MM.1S (cell line): ENCODE measurements around the gene ADGRL3.
"Not testable (repeated sequence)": the region's sequence is repeated elsewhere in the genome, so short reads cannot be mapped to it uniquely, and the experiment has no call there.

Experiments used
- DNase-seq: peaks from one replicate; pipeline ENCODE4 v3.0.0-alpha.2; 2015
- H2AFZ ChIP-seq: fragments of 300-600 bp; sonication (generic); 2 replicates; pipeline ENCODE4 v1.6.0; 2016; ENCODE audit warnings: antibody characterized with exemption, low read length
- H3F3A ChIP-seq: fragments of 300-600 bp; sonication (generic); 2 replicates; pipeline ENCODE4 v1.6.1; 2016; ENCODE audit warnings: mild to moderate bottlenecking, antibody characterized with exemption, low read length, moderate library complexity, mixed read lengths; ENCODE audit not compliant: insufficient read depth
- H3K27ac ChIP-seq: fragments of 300-600 bp; sonication (generic); 2 replicates; pipeline ENCODE4 v1.5.1; 2016; ENCODE audit warnings: mild to moderate bottlenecking, low read length
- H3K27me3 ChIP-seq: fragments of 300-600 bp; sonication (generic); replicated peaks from 2 replicates; pipeline ENCODE4 v1.6.0; 2016; ENCODE audit warnings: low read length; ENCODE audit not compliant: insufficient read depth
- H3K36me3 ChIP-seq: fragments of 300-600 bp; sonication (generic); replicated peaks from 2 replicates; pipeline ENCODE4 v1.6.1; 2016; ENCODE audit warnings: mild to moderate bottlenecking, low read length, mixed read lengths; ENCODE audit not compliant: insufficient read depth
- H3K4me1 ChIP-seq: fragments of 300-600 bp; sonication (generic); 2 replicates; pipeline ENCODE4 v1.6.1; 2016; ENCODE audit warnings: low read length, mixed read lengths
- H3K4me2 ChIP-seq: fragments of 300-600 bp; sonication (generic); 2 replicates; pipeline ENCODE4 v1.6.0; 2016; ENCODE audit warnings: low read depth, low read length
- H3K4me3 ChIP-seq: fragments of 300-600 bp; sonication (generic); 2 replicates; pipeline ENCODE4 v1.5.1; 2016; ENCODE audit warnings: low read length, mixed read lengths
- H3K79me2 ChIP-seq: fragments of 300-600 bp; sonication (generic); 2 replicates; pipeline ENCODE4 v1.6.1; 2016; ENCODE audit warnings: mixed run types, low read length, mixed read lengths
- H3K9ac ChIP-seq: fragments of 300-600 bp; sonication (generic); 2 replicates; pipeline ENCODE4 v1.6.1; 2016; ENCODE audit warnings: low read length, mixed read lengths
- H3K9me2 ChIP-seq: fragments of 300-600 bp; sonication (generic); replicated peaks from 2 replicates; pipeline ENCODE4 v1.6.1; 2016; ENCODE audit warnings: mild to moderate bottlenecking, low read length, mixed read lengths; ENCODE audit not compliant: insufficient read depth
- H3K9me3 ChIP-seq: fragments of 300-600 bp; sonication (generic); replicated peaks from 2 replicates; pipeline ENCODE4 v1.6.1; 2016; ENCODE audit warnings: mild to moderate bottlenecking, low read length, mixed read lengths; ENCODE audit not compliant: insufficient read depth
- H4K20me1 ChIP-seq: fragments of 300-600 bp; sonication (generic); 2 replicates; pipeline ENCODE4 v1.6.1; 2016; ENCODE audit warnings: mild to moderate bottlenecking, low read length, moderate library complexity, mixed read lengths; ENCODE audit not compliant: insufficient read depth
- EZH2 ChIP-seq: fragments of 300-600 bp; sonication (generic); optimal IDR thresholded peaks from 2 replicates; pipeline ENCODE3; 2017; ENCODE audit warnings: low read depth, mild to moderate bottlenecking, antibody characterized with exemption, low read length, mixed read lengths
- EZH2phosphoT487 ChIP-seq: fragments of 300-600 bp; sonication (generic); IDR thresholded peaks from 2 replicates; pipeline ENCODE4 v1.6.1; 2018; ENCODE audit warnings: antibody characterized with exemption, low read length
- TF ChIP-seq, protein P1 (sequence below): fragments of 300-600 bp; sonication (generic); IDR thresholded peaks from 2 replicates; pipeline ENCODE4 v1.5.1; 2016; ENCODE audit warnings: antibody characterized with exemption, low read length, mixed read lengths

Gene ADGRL3

DNA sequence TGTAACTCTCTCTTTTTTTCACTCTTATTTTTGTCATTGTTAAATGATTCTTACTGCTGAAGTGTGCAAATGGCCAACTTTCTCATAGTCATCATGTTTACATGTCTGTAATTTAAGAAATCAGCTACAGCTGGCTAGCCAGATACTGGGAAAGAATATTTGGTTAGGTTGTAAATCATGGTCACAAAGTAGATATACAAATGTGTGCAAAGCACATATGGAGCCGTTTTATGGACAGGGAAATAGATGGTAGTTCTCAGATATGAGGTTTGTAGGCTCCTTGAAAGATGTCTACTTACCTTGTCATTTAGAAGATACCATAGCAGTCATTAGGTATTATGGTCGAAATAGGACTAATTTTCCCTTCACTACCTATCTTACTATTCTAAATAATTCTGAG, 430.4 kb downstream of the ADGRL3 start:
- Histone ChIP-seq H3K9ac (no peak overlapping the region), H3K9me3 (no peaks in the 10 kb centered on the region)

DNA sequence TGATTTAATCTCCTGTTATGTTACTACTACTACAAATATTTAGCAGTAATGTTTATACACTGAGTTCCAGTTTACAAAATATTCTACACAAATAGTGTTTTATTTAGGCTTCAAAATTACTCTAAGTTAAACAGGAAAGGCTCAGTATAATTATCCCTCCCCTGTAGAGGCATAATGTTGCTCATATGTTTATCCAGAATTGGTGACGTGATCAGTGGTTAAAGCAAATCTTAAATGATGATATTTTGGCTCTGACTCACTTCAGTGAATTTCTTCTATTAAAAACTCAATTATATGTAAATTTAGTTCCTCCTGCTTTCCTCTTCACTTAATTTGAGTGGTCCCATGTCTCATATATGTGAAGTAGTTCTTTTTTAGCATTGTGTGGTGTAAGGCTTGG, 438.5 kb downstream of the ADGRL3 start:
- H3K4me3 ChIP-seq: no peak overlapping the region
- no peak overlapping the region for H3K27ac ChIP-seq
- no peaks in the 10 kb centered on the region for H3K79me2 ChIP-seq
- no peak overlapping the region for H3K4me2 ChIP-seq
- TF ChIP-seq, protein P1, sequence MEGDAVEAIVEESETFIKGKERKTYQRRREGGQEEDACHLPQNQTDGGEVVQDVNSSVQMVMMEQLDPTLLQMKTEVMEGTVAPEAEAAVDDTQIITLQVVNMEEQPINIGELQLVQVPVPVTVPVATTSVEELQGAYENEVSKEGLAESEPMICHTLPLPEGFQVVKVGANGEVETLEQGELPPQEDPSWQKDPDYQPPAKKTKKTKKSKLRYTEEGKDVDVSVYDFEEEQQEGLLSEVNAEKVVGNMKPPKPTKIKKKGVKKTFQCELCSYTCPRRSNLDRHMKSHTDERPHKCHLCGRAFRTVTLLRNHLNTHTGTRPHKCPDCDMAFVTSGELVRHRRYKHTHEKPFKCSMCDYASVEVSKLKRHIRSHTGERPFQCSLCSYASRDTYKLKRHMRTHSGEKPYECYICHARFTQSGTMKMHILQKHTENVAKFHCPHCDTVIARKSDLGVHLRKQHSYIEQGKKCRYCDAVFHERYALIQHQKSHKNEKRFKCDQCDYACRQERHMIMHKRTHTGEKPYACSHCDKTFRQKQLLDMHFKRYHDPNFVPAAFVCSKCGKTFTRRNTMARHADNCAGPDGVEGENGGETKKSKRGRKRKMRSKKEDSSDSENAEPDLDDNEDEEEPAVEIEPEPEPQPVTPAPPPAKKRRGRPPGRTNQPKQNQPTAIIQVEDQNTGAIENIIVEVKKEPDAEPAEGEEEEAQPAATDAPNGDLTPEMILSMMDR: no peak
- no peak for TF ChIP-seq EZH2
- no peak for TF ChIP-seq EZH2phosphoT487
- H3F3A ChIP-seq: no peaks in the 10 kb centered on the region
- H3K27me3 ChIP-seq: no peaks in the 10 kb centered on the region
- no peak for DNase-seq
- H3K36me3 ChIP-seq: no peaks in the 10 kb centered on the region
- H3K9me3 ChIP-seq: no peaks in the 10 kb centered on the region
- H2AFZ ChIP-seq: no peak overlapping the region
- H3K9ac ChIP-seq: no peak overlapping the region
- H4K20me1 ChIP-seq: no peaks in the 10 kb centered on the region
- H3K9me2 ChIP-seq: no peaks in the 10 kb centered on the region
- H3K4me1 ChIP-seq: no peaks in the 10 kb centered on the region

More for the DNA sequence above, 430.4 kb downstream of the ADGRL3 start:
- TF ChIP-seq EZH2phosphoT487 (no peak), EZH2 (no peak)
- TF ChIP-seq, protein P1: no peak
- no peak overlapping the region for H3K4me2 ChIP-seq
- H4K20me1 ChIP-seq: no peaks in the 10 kb centered on the region
- H3K4me3 ChIP-seq: no peak overlapping the region
- no peaks in the 10 kb centered on the region for H3K4me1 ChIP-seq
- DNase-seq: no peak
- H3K79me2 ChIP-seq: no peaks in the 10 kb centered on the region
- H3K36me3 ChIP-seq: no peaks in the 10 kb centered on the region
- H3K9me2 ChIP-seq: no peaks in the 10 kb centered on the region
- H2AFZ ChIP-seq: no peak overlapping the region
- no peak overlapping the region for H3K27ac ChIP-seq
- H3K27me3 ChIP-seq: no peaks in the 10 kb centered on the region
- H3F3A ChIP-seq: no peaks in the 10 kb centered on the region

DNA sequence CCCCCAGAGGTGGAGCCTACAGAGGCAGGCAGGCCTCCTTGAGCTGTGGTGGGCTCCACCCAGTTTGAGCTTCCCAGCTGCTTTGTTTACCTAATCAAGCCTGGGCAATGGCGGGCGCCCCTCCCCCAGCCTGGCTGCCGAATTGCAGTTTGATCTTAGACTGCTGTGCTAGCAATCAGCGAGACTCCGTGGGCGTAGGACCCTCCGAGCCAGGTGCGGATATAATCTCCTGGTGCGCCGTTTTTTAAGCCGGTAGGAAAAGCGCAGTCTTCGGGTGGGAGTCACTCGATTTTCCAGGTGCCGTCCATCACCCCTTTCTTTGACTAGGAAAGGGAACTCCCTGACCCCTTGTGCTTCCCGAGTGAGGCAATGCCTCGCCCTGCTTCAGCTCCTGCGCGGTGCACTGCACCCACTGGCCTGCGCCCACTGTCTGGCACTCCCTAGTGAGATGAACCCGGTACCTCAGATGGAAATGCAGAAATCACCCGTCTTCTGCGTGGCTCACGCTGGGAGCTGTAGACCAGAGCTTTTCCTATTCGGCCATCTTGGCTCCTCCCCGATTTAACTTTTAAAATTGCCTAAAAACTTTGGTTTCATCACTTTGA, 446.7 kb downstream of the ADGRL3 start:
- H3K4me2 ChIP-seq, H3K79me2 ChIP-seq, H3K9me3 ChIP-seq, H3K27me3 ChIP-seq, H3K4me3 ChIP-seq, DNase-seq, H2AFZ ChIP-seq, H3K27ac ChIP-seq, H3K4me1 ChIP-seq, H4K20me1 ChIP-seq, H3K9me2 ChIP-seq, H3K36me3 ChIP-seq, H3F3A ChIP-seq, H3K9ac ChIP-seq: not testable (repeated sequence)

DNA sequence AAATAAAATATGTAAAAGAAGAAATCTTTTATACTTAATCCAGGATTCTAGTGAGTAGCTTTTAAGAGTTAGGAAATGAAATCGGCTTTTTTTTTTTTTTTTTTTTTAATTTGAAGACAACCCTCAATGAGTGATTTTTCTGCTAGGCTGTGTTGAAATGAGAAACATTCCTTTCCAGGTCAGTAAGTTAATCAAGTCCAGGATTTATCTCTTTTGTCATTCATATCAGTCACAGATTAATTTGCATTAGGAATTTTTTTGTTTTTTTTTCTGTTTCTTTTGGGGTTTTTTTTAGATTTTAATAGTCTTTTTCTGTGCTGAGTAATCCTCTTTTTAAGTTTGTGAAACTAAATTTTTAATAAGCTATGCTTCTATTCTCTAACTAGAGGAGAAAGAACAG, 448.1 kb downstream of the ADGRL3 start:
- no peaks in the 10 kb centered on the region for H3K9me2 ChIP-seq
- H3K27me3 ChIP-seq: no peaks in the 10 kb centered on the region
- H3K27ac ChIP-seq: no peak overlapping the region
- no peaks in the 10 kb centered on the region for H3K79me2 ChIP-seq
- H3F3A ChIP-seq: no peaks in the 10 kb centered on the region
- H3K4me3 ChIP-seq: no peak overlapping the region
- no peak overlapping the region for H3K4me2 ChIP-seq
- no peaks in the 10 kb centered on the region for H3K36me3 ChIP-seq
- H3K9ac ChIP-seq: no peak overlapping the region
- TF ChIP-seq, protein P1: no peak
- TF ChIP-seq EZH2phosphoT487 (no peak), EZH2 (no peak)
- no peak overlapping the region for H2AFZ ChIP-seq
- no peaks in the 10 kb centered on the region for H3K9me3 ChIP-seq
- DNase-seq: no peak
- no peaks in the 10 kb centered on the region for H4K20me1 ChIP-seq
- H3K4me1 ChIP-seq: no peaks in the 10 kb centered on the region
